ENCODE measurements around the gene OTX1. TPM values are rescaled to one million over a fixed set of nuclear protein-coding genes. Genes with fewer than 3 reads are reported as not detected.

Gene OTX1
- total and polyA plus RNA-seq, 11 donors, result 0.15 TPM; not detected in 10

GRCh38 chr2:63060472-63060991 is 9.9 kb downstream of the OTX1 start:
- Histone ChIP-seq H3K4me3 (peak overlapping the region in 1 of 12 donors; percentile 8), H3K9me3 (peaks cover 0 to 4% (median 0%) of the 10 kb centered on the region in 12 donors), H3K36me3 (no peaks in the 10 kb centered on the region), H3K4me1 (peaks cover 5 to 48% (median 30%) of the 10 kb centered on the region in 12 donors), H3K27me3 (peaks cover 61 to 100% (median 99%) of the 10 kb centered on the region in 9 donors), H3K27ac (no peak overlapping the region)
- no peak for TF ChIP-seq POLR2A (IDR thresholded peaks at IDR 0.05)
- no peak for TF ChIP-seq CTCF (IDR thresholded peaks at IDR 0.05)
- ATAC-seq (no peak), DNase-seq (no peak)
- intact Hi-C loops (cut with DNase I), result no loop called here
- WGBS, 4 donors, result 23 to 35% (median 33%) methylated on average over 5 of the region's 5 CpGs

GRCh38 chr2:63064197-63064596 is 13.6 kb downstream of the OTX1 start:
- Histone ChIP-seq H3K4me1 (peaks cover 0 to 11% (median 5%) of the 10 kb centered on the region in 12 donors), H3K27me3 (peaks cover 28 to 100% (median 80%) of the 10 kb centered on the region in 9 donors), H3K4me3 (no peak overlapping the region), H3K36me3 (no peaks in the 10 kb centered on the region), H3K27ac (no peak overlapping the region), H3K9me3 (peaks cover 0 to 4% (median 0%) of the 10 kb centered on the region in 12 donors)
- DNase-seq, result no peak
- WGBS, 4 donors, result 60 to 79% (median 68%) methylated on average over 1 of the region's 1 CpG
- intact Hi-C loops (cut with DNase I), result no loop called here
- TF ChIP-seq CTCF (IDR thresholded peaks at IDR 0.05) (no peak), POLR2A (IDR thresholded peaks at IDR 0.05) (no peak)
- no peak for ATAC-seq

GRCh38 chr2:63064661-63065060 is 14.0 kb downstream of the OTX1 start:
- H3K36me3 ChIP-seq, result no peaks in the 10 kb centered on the region
- H3K27me3 ChIP-seq, result peaks cover 24 to 100% (median 75%) of the 10 kb centered on the region in 9 donors
- WGBS, 4 donors, result 64 to 71% (median 70%) methylated on average over 4 of the region's 4 CpGs
- H3K4me3 ChIP-seq, result no peak overlapping the region
- DNase-seq (no peak), ATAC-seq (no peak)
- TF ChIP-seq CTCF (IDR thresholded peaks at IDR 0.05) (no peak), POLR2A (IDR thresholded peaks at IDR 0.05) (no peak)
- H3K27ac ChIP-seq, result no peak overlapping the region
- H3K4me1 ChIP-seq, result peaks cover 0 to 6% (median under 1%) of the 10 kb centered on the region in 12 donors
- H3K9me3 ChIP-seq, result peaks cover 0 to 2% (median 0%) of the 10 kb centered on the region in 12 donors
- intact Hi-C loops (cut with DNase I), result no loop called here

GRCh38 chr2:63066265-63066664 is 15.6 kb downstream of the OTX1 start:
- Histone ChIP-seq H3K27ac (no peak overlapping the region), H3K9me3 (no peaks in the 10 kb centered on the region), H3K27me3 (peaks cover 19 to 97% (median 60%) of the 10 kb centered on the region in 9 donors), H3K4me3 (no peak overlapping the region), H3K36me3 (no peaks in the 10 kb centered on the region), H3K4me1 (no peaks in the 10 kb centered on the region)
- intact Hi-C loops (cut with DNase I), result no loop called here
- ATAC-seq (no peak), DNase-seq (no peak)
- TF ChIP-seq CTCF (IDR thresholded peaks at IDR 0.05) (no peak), POLR2A (IDR thresholded peaks at IDR 0.05) (no peak)
- WGBS, 4 donors, result 56 to 67% (median 63%) methylated on average over 3 of the region's 3 CpGs

Measured in heart left ventricle (tissue), 16 donors.